Upper lobe of right lung (tissue), 1 donor: Measurements from ENCODE around the gene DNAH14. TPM values are rescaled to one million over a fixed set of nuclear protein-coding genes. Genes with fewer than 3 reads are reported as not detected.

ENCODE experiments used
- ATAC-seq: fragments of 200-7000 bp; cut with Tn5 transposase; one replicate; pipeline ENCODE4 v1.9.1; 2020; ENCODE audit warnings: mild to moderate bottlenecking, moderate library complexity
- DNase-seq: peaks from one replicate; pipeline ENCODE4 v3.0.0-alpha.2; 2020
- H3K27ac ChIP-seq: fragments of 200-600 bp; one replicate; pipeline ENCODE4 v1.8.0; 2022
- H3K27me3 ChIP-seq: fragments of 200-600 bp; one replicate; pipeline ENCODE4 v1.8.0; 2022; ENCODE audit warnings: mild to moderate bottlenecking
- H3K36me3 ChIP-seq: fragments of 200-600 bp; one replicate; pipeline ENCODE4 v1.8.0; 2022
- H3K4me1 ChIP-seq: fragments of 200-600 bp; one replicate; pipeline ENCODE4 v1.8.0; 2022
- H3K4me3 ChIP-seq: fragments of 200-600 bp; one replicate; pipeline ENCODE4 v1.8.0; 2022; ENCODE audit warnings: mild to moderate bottlenecking
- H3K9me3 ChIP-seq: fragments of 200-600 bp; one replicate; pipeline ENCODE4 v1.8.0; 2022
- CTCF ChIP-seq: fragments of 200-600 bp; IDR thresholded peaks from one replicate; pipeline ENCODE4 v1.8.0; 2022; ENCODE audit warnings: antibody characterized with exemption
- intact Hi-C: fragments of 100-400 bp; cut with DNase I; formaldehyde crosslinking; loops from one replicate; pipeline ENCODE4 v1.11.0; 2022
- total RNA-seq: library from RNA; stranded (reverse); fragmentation: NEBNext Ultra II Directional; extraction: Animal tissue kit (Norgen Biotek cat#: 25700); gene quantifications from one replicate; pipeline ENCODE4 v1.2.1, GENCODE V29; 2021
- donor health status: DM: no; HTN: yes; CAD: no; lungs with severe emphysema.

Gene DNAH14
- total RNA-seq, 1 donor from 2014 or later: 14.9 TPM

GRCh38 chr1:225427235-225428067, 498.0 kb downstream of the DNAH14 start, which contains the start of gene LBR:
Gene LBR, minus strand, starts transcription at chr1:225428038. Its CDS starts 3,963 bp downstream, at chr1:225424075.
- H3K27ac ChIP-seq: peak within 1 kb of the TSS; percentile 88
- H3K4me1 ChIP-seq: peaks cover 33% of the 10 kb centered on the region
- no peak for TF ChIP-seq CTCF
- no peaks in the 10 kb centered on the region for H3K36me3 ChIP-seq
- H3K27me3 ChIP-seq: no peaks in the 10 kb centered on the region
- H3K4me3 ChIP-seq: peak within 1 kb of the TSS; percentile 84
- no peaks in the 10 kb centered on the region for H3K9me3 ChIP-seq
- intact Hi-C loops: no loop called here
- peak; percentile 75 for DNase-seq
- ATAC-seq: peak; percentile 29

DNA sequence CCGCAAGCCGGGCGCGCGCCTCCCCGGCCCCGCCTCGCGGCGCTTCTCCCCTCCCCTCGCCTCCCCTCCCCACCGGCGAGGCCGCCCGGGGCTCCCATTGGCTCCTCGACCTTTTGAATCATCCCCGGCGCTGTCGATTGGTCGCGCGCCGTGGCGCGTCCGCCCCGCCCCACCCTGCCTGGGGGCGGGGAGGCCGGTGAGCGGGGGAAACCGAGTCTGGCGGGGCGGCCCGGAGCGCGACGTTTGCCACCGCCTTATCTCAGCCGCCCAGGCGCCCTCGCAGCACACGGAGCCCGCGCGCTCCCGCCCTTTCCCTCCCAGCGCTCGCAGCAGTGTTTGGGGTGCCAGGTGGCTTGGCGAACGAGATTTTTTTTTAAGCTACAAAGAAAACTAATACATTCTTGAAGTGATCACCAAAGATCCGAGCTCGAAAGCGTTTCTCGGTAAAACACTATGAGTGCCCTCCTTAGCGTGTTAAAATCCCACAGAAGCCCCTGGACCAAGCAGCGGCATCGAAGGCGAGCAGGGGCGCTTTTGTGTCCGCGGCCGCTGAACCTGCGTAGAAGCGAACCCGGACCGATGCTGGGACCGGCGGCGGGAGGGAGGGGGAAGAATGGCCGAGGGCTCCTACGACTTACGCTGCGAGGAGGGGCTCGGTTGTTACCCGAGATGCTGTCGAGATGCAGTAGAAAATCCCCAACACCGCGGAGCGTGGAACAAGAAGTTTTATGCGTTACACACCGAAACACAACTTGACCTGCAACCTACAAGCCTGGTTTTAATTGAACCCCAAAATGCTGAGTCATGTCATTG, 498.8 kb downstream of the DNAH14 start:
- ATAC-seq (peak; percentile 97), DNase-seq (peak; percentile 96)
- Histone ChIP-seq H3K9me3 (no peaks in the 10 kb centered on the region), H3K4me3 (peak overlapping the region; percentile 84), H3K36me3 (no peaks in the 10 kb centered on the region), H3K27ac (peak overlapping the region; percentile 88), H3K27me3 (no peaks in the 10 kb centered on the region), H3K4me1 (peaks cover 26% of the 10 kb centered on the region)
- TF ChIP-seq CTCF: no peak
- intact Hi-C loops: no loop called here

- H3K4me3 ChIP-seq: peak overlapping the region; percentile 84
- intact Hi-C loops: no loop called here
- no peaks in the 10 kb centered on the region for H3K9me3 ChIP-seq
- no peaks in the 10 kb centered on the region for H3K27me3 ChIP-seq
- H3K4me1 ChIP-seq: peaks cover 20% of the 10 kb centered on the region
- H3K36me3 ChIP-seq: no peaks in the 10 kb centered on the region
- TF ChIP-seq CTCF: no peak
- peak overlapping the region; percentile 88 for H3K27ac ChIP-seq
- no peak for ATAC-seq
- DNase-seq: no peak
Measured at GRCh38 chr1:225428881-225429455, 499.5 kb downstream of the DNAH14 start.

DNA sequence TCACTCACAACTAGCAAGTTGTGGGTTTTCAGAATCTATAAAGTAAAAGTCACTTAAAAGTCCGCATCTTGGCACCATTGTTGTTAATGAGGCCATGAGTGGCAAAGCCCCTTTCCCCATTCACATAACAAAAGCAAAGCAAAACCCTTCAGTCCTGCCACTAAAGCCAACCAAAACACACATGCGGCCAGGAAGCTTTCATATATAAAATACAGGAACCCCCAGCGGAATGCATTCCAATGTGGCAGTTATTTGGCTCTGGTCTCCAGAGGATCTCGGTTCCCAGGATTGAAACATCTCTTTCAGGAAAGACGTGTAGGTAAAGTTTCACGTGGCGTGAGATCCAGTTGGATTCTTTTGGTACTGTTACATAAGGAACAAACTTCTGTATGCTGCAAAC, 500.8 kb downstream of the DNAH14 start:
- no peak for ATAC-seq
- no peak overlapping the region for H3K27ac ChIP-seq
- H3K9me3 ChIP-seq: no peaks in the 10 kb centered on the region
- H3K27me3 ChIP-seq: no peaks in the 10 kb centered on the region
- TF ChIP-seq CTCF: no peak
- intact Hi-C loops: no loop called here
- DNase-seq: no peak
- H3K4me3 ChIP-seq: no peak overlapping the region
- H3K4me1 ChIP-seq: peaks cover 14% of the 10 kb centered on the region
- no peaks in the 10 kb centered on the region for H3K36me3 ChIP-seq

- DNase-seq: no peak
- Histone ChIP-seq H3K27me3 (no peaks in the 10 kb centered on the region), H3K4me1 (peaks cover 5% of the 10 kb centered on the region), H3K27ac (no peak overlapping the region), H3K36me3 (no peaks in the 10 kb centered on the region), H3K9me3 (no peaks in the 10 kb centered on the region), H3K4me3 (no peak overlapping the region)
- ATAC-seq: no peak
- TF ChIP-seq CTCF: no peak
- intact Hi-C loops: no loop called here
Measured at GRCh38 chr1:225431081-225431863, 501.8 kb downstream of the DNAH14 start.
